GM12878 (cell line): ENCODE results near the gene GRIN2A. TPM values are rescaled to one million over a fixed set of nuclear protein-coding genes. Genes with fewer than 3 reads are reported as not detected.

ENCODE experiments used
- ATAC-seq: fragments of 200-7000 bp; cut with Tn5 transposase; 3 replicates; pipeline ENCODE4 v1.9.1; 2020; ENCODE audit warnings: mild to moderate bottlenecking, moderate library complexity
- BruUV-seq: library from RNA; stranded (reverse); fragments of 400-500 nt; replicated peaks from 2 replicates; lab custom pipeline; 2021; lab: Mats Ljungman, UMichigan
- CTCF ChIA-PET: fragments of 300-600 bp; sonication (Branson Sonifier 250); formaldehyde crosslinking; extraction: SDS; loops from one replicate; lab custom pipeline; 2021; ENCODE audit warnings: inconsistent platforms; lab: Yijun Ruan, JAX
- POLR2A ChIA-PET: fragments of 350-600 bp; formaldehyde crosslinking; extraction: SDS; loops from one replicate; lab custom pipeline; 2021; ENCODE audit warnings: inconsistent platforms; lab: Charles Lee
- RAD21 ChIA-PET: fragments of 300-600 bp; sonication (Branson Sonifier 250); formaldehyde crosslinking; loops from one replicate; lab custom pipeline; 2023; ENCODE audit warnings: antibody characterized with exemption; ENCODE audit not compliant: unreplicated experiment; lab: Charles Lee
- SMC1A ChIA-PET: fragments of 300-600 bp; sonication (Branson Sonifier 250); formaldehyde crosslinking; loops from one replicate; lab custom pipeline; 2023; ENCODE audit not compliant: unreplicated experiment, uncharacterized antibody; lab: Charles Lee
- DNase-seq: peaks from one replicate; pipeline ENCODE4 v3.0.0-alpha.2; 2011; ENCODE audit warnings: low read depth, low spot score
- FAIRE-seq: peaks from 3 replicates; lab custom pipeline; 2011; peaks lifted over from hg19 to GRCh38; lab: Jason Lieb, UNC
- H2AFZ ChIP-seq: 2 replicates; pipeline ENCODE4 v1.6.0; 2011; ENCODE audit warnings: low read depth, low read length, control low read depth; ENCODE audit not compliant: control insufficient read depth
- H3K27ac ChIP-seq: 2 replicates; pipeline ENCODE4 v1.5.1; 2011; ENCODE audit warnings: control low read depth; ENCODE audit not compliant: control insufficient read depth, insufficient read depth
- H3K27me3 ChIP-seq, 2 experiments: replicated peaks in 1 of 2; 2 replicates each; pipeline versions ENCODE4 v1.6.0 to v1.6.1; 2011; ENCODE audit warnings: low read length in 1 of 2; ENCODE audit not compliant: control insufficient read depth in 2 of 2, insufficient read depth in 2 of 2
- H3K36me3 ChIP-seq, 2 experiments: 2 replicates each; pipeline ENCODE4 v1.5.1; 2011; ENCODE audit warnings: low read length in 1 of 2; ENCODE audit not compliant: control insufficient read depth in 2 of 2, insufficient read depth in 2 of 2
- H3K4me1 ChIP-seq: 2 replicates; pipeline ENCODE4 v1.6.1; 2011; ENCODE audit warnings: mild to moderate bottlenecking, low read length, moderate library complexity, mixed read lengths; ENCODE audit not compliant: control insufficient read depth, insufficient read depth
- H3K4me2 ChIP-seq: 2 replicates; pipeline ENCODE4 v1.6.0; 2011; ENCODE audit warnings: control low read depth; ENCODE audit not compliant: control insufficient read depth, insufficient read depth
- H3K4me3 ChIP-seq: fragments of 200-600 bp; sonication (generic); 2 replicates; pipeline ENCODE4 v1.5.1; 2016
- H3K79me2 ChIP-seq: 2 replicates; pipeline ENCODE4 v1.6.0; 2011; ENCODE audit warnings: low read length; ENCODE audit not compliant: control insufficient read depth, insufficient read depth
- H3K9ac ChIP-seq: 2 replicates; pipeline ENCODE4 v1.8.0; 2011; ENCODE audit warnings: low read length, control low read depth, mixed read lengths; ENCODE audit not compliant: control insufficient read depth, insufficient read depth
- H3K9me3 ChIP-seq: replicated peaks from 3 replicates; pipeline ENCODE4 v1.5.1; 2011; ENCODE audit warnings: mild to moderate bottlenecking, low read length; ENCODE audit not compliant: control insufficient read depth, insufficient read depth
- H4K20me1 ChIP-seq: 2 replicates; pipeline ENCODE4 v1.6.0; 2011; ENCODE audit not compliant: control insufficient read depth, insufficient read depth
- BCL3 ChIP-seq: IDR thresholded peaks from 2 replicates; pipeline ENCODE4 v1.6.1; 2011; ENCODE audit warnings: borderline replicate concordance, low read depth, mild to moderate bottlenecking, moderate library complexity, low read length; ENCODE audit not compliant: insufficient read depth, poor library complexity, severe bottlenecking
- HDAC2 ChIP-seq: fragments of 200-600 bp; sonication (generic); IDR thresholded peaks from 2 replicates; pipeline ENCODE4 v1.6.1; 2017
- NFIC ChIP-seq: IDR thresholded peaks from 2 replicates; pipeline ENCODE4 v1.6.1; 2012; ENCODE audit warnings: low read depth, mild to moderate bottlenecking, inconsistent platforms, low read length, moderate library complexity
- POLR2AphosphoS5 ChIP-seq: IDR thresholded peaks from 2 replicates; pipeline ENCODE4 v1.6.1; 2011; ENCODE audit warnings: mild to moderate bottlenecking, low read length, inconsistent platforms
- SMAD1 ChIP-seq: fragments of 450-650 bp; IDR thresholded peaks from 2 replicates; pipeline ENCODE4 v1.6.1; 2018; ENCODE audit warnings: mild to moderate bottlenecking, low read depth; ENCODE audit not compliant: partially characterized antibody
- ZBTB40 ChIP-seq: fragments of 450-650 bp; IDR thresholded peaks from 2 replicates; pipeline ENCODE4 v1.6.1; 2016; ENCODE audit warnings: mild to moderate bottlenecking, moderate library complexity, borderline replicate concordance
- WGBS: methylation state at CpG from one replicate; pipeline ENCODE4 v1.1.6; 2016; ENCODE audit warnings: low lambda C conversion rate; ENCODE audit not compliant: insufficient replicate concordance, insufficient coverage; ENCODE audit errors: missing lambda C conversion rate; 5-methylcytosine and 5-hydroxymethylcytosine counted together
- in situ Hi-C: fragments of 300-500 bp; cut with MboI; formaldehyde crosslinking; loops from 9 replicates; pipeline ENCODE4 v1.14.3; 2018; ENCODE audit warnings: mixed read lengths
- intact Hi-C: fragments of 100-400 bp; cut with micrococcal nuclease; formaldehyde crosslinking; loops from one replicate; pipeline ENCODE4 v1.14.2; 2022; ENCODE audit not compliant: unreplicated experiment
- polyA plus RNA-seq, 11 experiments: library from polyadenylated mRNA; depleted of rRNA in 4 of 11; unstranded in 6 of 11; stranded (reverse) in 5 of 11; fragments of >200 nt; fragmentation: Nextera tagmentation in 4 of 11; fragmentation: Illumina TruSeq in 1 of 11; extraction: Ambion mirVana in 4 of 11; extraction: Trizol in 1 of 11; gene quantifications; 1 replicate in 1 of 11; 2 replicates in 10 of 11; pipeline versions ENCODE4 v1.2.1 to v1.2.3, GENCODE V29; 2011 to 2016; ENCODE audit warnings: inconsistent platforms in 2 of 11, missing spikeins in 2 of 11, low read depth in 1 of 11
- total RNA-seq, 4 experiments: library from RNA; depleted of rRNA in 3 of 4; stranded (reverse); fragments of >200 nt in 3 of 4; fragmentation: Illumina TruSeq in 1 of 4; extraction: Trizol in 1 of 4; gene quantifications; 2 replicates each; pipeline versions ENCODE4 v1.2.1 to v1.2.3, GENCODE V29; 2013 to 2021
- TF ChIP-seq, protein P1 (sequence below), 3 experiments: IDR thresholded peaks in 2 of 3; conservative IDR thresholded peaks in 1 of 3; 2 replicates each; pipeline ENCODE4 v1.5.1; 2011; ENCODE audit warnings: low read depth in 3 of 3, low read length in 3 of 3, mild to moderate bottlenecking in 3 of 3, control low read depth in 2 of 3, moderate library complexity in 2 of 3, inconsistent platforms in 1 of 3, mixed read lengths in 1 of 3; ENCODE audit not compliant: control insufficient read depth in 2 of 3, insufficient read depth in 1 of 3; ENCODE audit errors: extremely low read depth in 1 of 3
- TF ChIP-seq, protein P2 (sequence below): fragments of 450-650 bp; IDR thresholded peaks from 2 replicates; pipeline ENCODE4 v1.6.1; 2016; ENCODE audit warnings: mild to moderate bottlenecking
- TF ChIP-seq, protein P3 (sequence below): fragments of 450-650 bp; IDR thresholded peaks from 2 replicates; pipeline ENCODE4 v1.6.1; 2018; ENCODE audit warnings: mild to moderate bottlenecking, low read depth, moderate library complexity; ENCODE audit not compliant: partially characterized antibody

GRIN2A gene
- total and polyA plus RNA-seq, 10 of the 15 experiments (the other 5 are each of a cell fraction or from before 2014, with no cell fraction given): 2.4 to 13.3 (median 7.3) TPM

- no peak for TF ChIP-seq ZBTB40
- no peak for TF ChIP-seq SMAD1
- TF ChIP-seq, protein P1, sequence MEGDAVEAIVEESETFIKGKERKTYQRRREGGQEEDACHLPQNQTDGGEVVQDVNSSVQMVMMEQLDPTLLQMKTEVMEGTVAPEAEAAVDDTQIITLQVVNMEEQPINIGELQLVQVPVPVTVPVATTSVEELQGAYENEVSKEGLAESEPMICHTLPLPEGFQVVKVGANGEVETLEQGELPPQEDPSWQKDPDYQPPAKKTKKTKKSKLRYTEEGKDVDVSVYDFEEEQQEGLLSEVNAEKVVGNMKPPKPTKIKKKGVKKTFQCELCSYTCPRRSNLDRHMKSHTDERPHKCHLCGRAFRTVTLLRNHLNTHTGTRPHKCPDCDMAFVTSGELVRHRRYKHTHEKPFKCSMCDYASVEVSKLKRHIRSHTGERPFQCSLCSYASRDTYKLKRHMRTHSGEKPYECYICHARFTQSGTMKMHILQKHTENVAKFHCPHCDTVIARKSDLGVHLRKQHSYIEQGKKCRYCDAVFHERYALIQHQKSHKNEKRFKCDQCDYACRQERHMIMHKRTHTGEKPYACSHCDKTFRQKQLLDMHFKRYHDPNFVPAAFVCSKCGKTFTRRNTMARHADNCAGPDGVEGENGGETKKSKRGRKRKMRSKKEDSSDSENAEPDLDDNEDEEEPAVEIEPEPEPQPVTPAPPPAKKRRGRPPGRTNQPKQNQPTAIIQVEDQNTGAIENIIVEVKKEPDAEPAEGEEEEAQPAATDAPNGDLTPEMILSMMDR (IDR thresholded peaks at IDR 0.05 in 2 of 3, conservative IDR thresholded peaks at IDR 0.05 in 1 of 3; ENCODE audit: control insufficient read depth in 2 of 3, extremely low read depth in 1 of 3, insufficient read depth in 1 of 3, low read depth in 3 of 3, low read length in 3 of 3): no peak
Measured at GRCh38 chr16:10151718-10152117, 30.5 kb downstream of the GRIN2A start (continued).

- Histone ChIP-seq H3K4me2 (no peak overlapping the region), H3K9me3 (no peaks in the 10 kb centered on the region), H4K20me1 (no peaks in the 10 kb centered on the region; the same call in 1 of the 2 replicates), H2AFZ (no peak overlapping the region), H3K9ac (no peak overlapping the region), H3K27ac (no peak overlapping the region), H3K4me3 (no peak overlapping the region), H3K4me1 (no peaks in the 10 kb centered on the region), H3K79me2 (no peaks in the 10 kb centered on the region), H3K27me3 (0 out of 4 replicates have a peak, but pooled peaks cover 0 to 2% of the 10 kb centered on the region in 2 experiments), H3K36me3 (no peaks in the 10 kb centered on the region)
- WGBS: 23% methylated on average over 4 of the region's 4 CpGs
- DNase-seq: no peak
- ChIA-PET POLR2A (interaction anchor here (1.0 kb wide), 1 partner anchor 55 kb away, joined by 3 read pairs; no protein-coding TSS in a partner anchor), SMC1A (interaction anchor here (0.7 to 1.7 kb wide), 3 partner anchors 9 to 32 kb away, joined by 3 to 7 read pairs (median 4); no protein-coding TSS in a partner anchor), CTCF (no interaction called here), RAD21 (no interaction called here)
- in situ Hi-C loops: no loop called here
- intact Hi-C loops: no loop called here
- ATAC-seq: peak; percentile 24; the same call in 1 of the 3 replicates
- no TSS peak for BruUV-seq
- FAIRE-seq: no peak
- TF ChIP-seq HDAC2 (no peak), POLR2AphosphoS5 (no peak), BCL3 (no peak), NFIC (no peak)
- TF ChIP-seq, protein P2, sequence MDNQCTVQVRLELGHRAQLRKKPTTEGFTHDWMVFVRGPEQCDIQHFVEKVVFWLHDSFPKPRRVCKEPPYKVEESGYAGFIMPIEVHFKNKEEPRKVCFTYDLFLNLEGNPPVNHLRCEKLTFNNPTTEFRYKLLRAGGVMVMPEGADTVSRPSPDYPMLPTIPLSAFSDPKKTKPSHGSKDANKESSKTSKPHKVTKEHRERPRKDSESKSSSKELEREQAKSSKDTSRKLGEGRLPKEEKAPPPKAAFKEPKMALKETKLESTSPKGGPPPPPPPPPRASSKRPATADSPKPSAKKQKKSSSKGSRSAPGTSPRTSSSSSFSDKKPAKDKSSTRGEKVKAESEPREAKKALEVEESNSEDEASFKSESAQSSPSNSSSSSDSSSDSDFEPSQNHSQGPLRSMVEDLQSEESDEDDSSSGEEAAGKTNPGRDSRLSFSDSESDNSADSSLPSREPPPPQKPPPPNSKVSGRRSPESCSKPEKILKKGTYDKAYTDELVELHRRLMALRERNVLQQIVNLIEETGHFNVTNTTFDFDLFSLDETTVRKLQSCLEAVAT: no peak
- TF ChIP-seq, protein P3, sequence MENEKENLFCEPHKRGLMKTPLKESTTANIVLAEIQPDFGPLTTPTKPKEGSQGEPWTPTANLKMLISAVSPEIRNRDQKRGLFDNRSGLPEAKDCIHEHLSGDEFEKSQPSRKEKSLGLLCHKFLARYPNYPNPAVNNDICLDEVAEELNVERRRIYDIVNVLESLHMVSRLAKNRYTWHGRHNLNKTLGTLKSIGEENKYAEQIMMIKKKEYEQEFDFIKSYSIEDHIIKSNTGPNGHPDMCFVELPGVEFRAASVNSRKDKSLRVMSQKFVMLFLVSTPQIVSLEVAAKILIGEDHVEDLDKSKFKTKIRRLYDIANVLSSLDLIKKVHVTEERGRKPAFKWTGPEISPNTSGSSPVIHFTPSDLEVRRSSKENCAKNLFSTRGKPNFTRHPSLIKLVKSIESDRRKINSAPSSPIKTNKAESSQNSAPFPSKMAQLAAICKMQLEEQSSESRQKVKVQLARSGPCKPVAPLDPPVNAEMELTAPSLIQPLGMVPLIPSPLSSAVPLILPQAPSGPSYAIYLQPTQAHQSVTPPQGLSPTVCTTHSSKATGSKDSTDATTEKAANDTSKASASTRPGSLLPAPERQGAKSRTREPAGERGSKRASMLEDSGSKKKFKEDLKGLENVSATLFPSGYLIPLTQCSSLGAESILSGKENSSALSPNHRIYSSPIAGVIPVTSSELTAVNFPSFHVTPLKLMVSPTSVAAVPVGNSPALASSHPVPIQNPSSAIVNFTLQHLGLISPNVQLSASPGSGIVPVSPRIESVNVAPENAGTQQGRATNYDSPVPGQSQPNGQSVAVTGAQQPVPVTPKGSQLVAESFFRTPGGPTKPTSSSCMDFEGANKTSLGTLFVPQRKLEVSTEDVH: no peak
Measured at GRCh38 chr16:10150906-10151305, 31.3 kb downstream of the GRIN2A start.
